Mesothelial cell of epicardium (in vitro differentiated cells): ENCODE data around the gene ULK4. TPM values are rescaled to one million over a fixed set of nuclear protein-coding genes. Genes with fewer than 3 reads are reported as not detected.

Source experiments
- DNase-seq, 2 experiments: peaks; one replicate each; pipeline ENCODE4 v3.0.0; 2021; ENCODE audit warnings: low spot score in 2 of 2; ENCODE audit not compliant: unreplicated experiment in 2 of 2
- H3K27ac Mint-ChIP-seq: 2 replicates; pipeline ENCODE4 v1.8.0; 2021; ENCODE audit warnings: mixed read lengths
- H3K27me3 Mint-ChIP-seq: 2 replicates; pipeline ENCODE4 v1.8.0; 2021; ENCODE audit warnings: low read depth, mixed read lengths
- H3K36me3 Mint-ChIP-seq: 2 replicates; pipeline ENCODE4 v1.8.0; 2021; ENCODE audit warnings: mixed read lengths
- H3K4me1 Mint-ChIP-seq: 2 replicates; pipeline ENCODE4 v1.8.0; 2021; ENCODE audit warnings: mixed read lengths
- H3K4me3 Mint-ChIP-seq: 2 replicates; pipeline ENCODE4 v1.8.0; 2021; ENCODE audit warnings: mild to moderate bottlenecking, moderate library complexity, mixed read lengths
- H3K9me3 Mint-ChIP-seq: 2 replicates; pipeline ENCODE4 v1.8.0; 2021; ENCODE audit warnings: mixed read lengths
- total RNA-seq: library from RNA; stranded (reverse); gene quantifications from 3 replicates; pipeline ENCODE4 v1.2.1, GENCODE V29; 2021
- TF ChIP-seq, protein P1 (sequence below): fragments of 200-600 bp; sonication (generic); IDR thresholded peaks from one replicate; pipeline ENCODE4 v1.5.0; 2021; ENCODE audit warnings: antibody characterized with exemption; ENCODE audit not compliant: unreplicated experiment

The ULK4 gene
- total RNA-seq, 1 donor from 2014 or later = 10.7 TPM

GRCh38 chr3:41974223-41974622 is 12.3 kb upstream of the ULK4 start:
- Mint-ChIP-seq H3K36me3 (no peaks in the 10 kb centered on the region), H3K27ac (no peak overlapping the region), H3K9me3 (peaks cover 4% of the 10 kb centered on the region), H3K27me3 (no peaks in the 10 kb centered on the region), H3K4me3 (no peak overlapping the region), H3K4me1 (peaks cover 7% of the 10 kb centered on the region)
- no peak for DNase-seq
- TF ChIP-seq, protein P1, sequence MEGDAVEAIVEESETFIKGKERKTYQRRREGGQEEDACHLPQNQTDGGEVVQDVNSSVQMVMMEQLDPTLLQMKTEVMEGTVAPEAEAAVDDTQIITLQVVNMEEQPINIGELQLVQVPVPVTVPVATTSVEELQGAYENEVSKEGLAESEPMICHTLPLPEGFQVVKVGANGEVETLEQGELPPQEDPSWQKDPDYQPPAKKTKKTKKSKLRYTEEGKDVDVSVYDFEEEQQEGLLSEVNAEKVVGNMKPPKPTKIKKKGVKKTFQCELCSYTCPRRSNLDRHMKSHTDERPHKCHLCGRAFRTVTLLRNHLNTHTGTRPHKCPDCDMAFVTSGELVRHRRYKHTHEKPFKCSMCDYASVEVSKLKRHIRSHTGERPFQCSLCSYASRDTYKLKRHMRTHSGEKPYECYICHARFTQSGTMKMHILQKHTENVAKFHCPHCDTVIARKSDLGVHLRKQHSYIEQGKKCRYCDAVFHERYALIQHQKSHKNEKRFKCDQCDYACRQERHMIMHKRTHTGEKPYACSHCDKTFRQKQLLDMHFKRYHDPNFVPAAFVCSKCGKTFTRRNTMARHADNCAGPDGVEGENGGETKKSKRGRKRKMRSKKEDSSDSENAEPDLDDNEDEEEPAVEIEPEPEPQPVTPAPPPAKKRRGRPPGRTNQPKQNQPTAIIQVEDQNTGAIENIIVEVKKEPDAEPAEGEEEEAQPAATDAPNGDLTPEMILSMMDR = no peak

- no peak for DNase-seq
- Mint-ChIP-seq H3K4me3 (no peak overlapping the region), H3K9me3 (peaks cover 4% of the 10 kb centered on the region), H3K27ac (no peak overlapping the region), H3K36me3 (no peaks in the 10 kb centered on the region), H3K27me3 (no peaks in the 10 kb centered on the region), H3K4me1 (peaks cover 7% of the 10 kb centered on the region)
- TF ChIP-seq, protein P1 = no peak
These were observed 10.9 kb upstream of the ULK4 start for GRCh38 chr3:41972802-41973201.

GRCh38 chr3:41966206-41966605 is 4.3 kb upstream of the ULK4 start:
- H3K27me3 Mint-ChIP-seq = peaks cover 1% of the 10 kb centered on the region
- no peak for DNase-seq
- no peak overlapping the region for H3K4me3 Mint-ChIP-seq
- H3K27ac Mint-ChIP-seq = no peak overlapping the region
- peaks cover 7% of the 10 kb centered on the region for H3K4me1 Mint-ChIP-seq
- no peaks in the 10 kb centered on the region for H3K9me3 Mint-ChIP-seq
- TF ChIP-seq, protein P1 = no peak
- H3K36me3 Mint-ChIP-seq = no peaks in the 10 kb centered on the region

GRCh38 chr3:41963823-41964222 is 1.9 kb upstream of the ULK4 start:
- no peak overlapping the region for H3K4me3 Mint-ChIP-seq
- DNase-seq = no peak
- no peak overlapping the region for H3K27ac Mint-ChIP-seq
- no peaks in the 10 kb centered on the region for H3K36me3 Mint-ChIP-seq
- no peaks in the 10 kb centered on the region for H3K9me3 Mint-ChIP-seq
- peaks cover 13% of the 10 kb centered on the region for H3K4me1 Mint-ChIP-seq
- TF ChIP-seq, protein P1 = no peak
- peaks cover 1% of the 10 kb centered on the region for H3K27me3 Mint-ChIP-seq

DNA sequence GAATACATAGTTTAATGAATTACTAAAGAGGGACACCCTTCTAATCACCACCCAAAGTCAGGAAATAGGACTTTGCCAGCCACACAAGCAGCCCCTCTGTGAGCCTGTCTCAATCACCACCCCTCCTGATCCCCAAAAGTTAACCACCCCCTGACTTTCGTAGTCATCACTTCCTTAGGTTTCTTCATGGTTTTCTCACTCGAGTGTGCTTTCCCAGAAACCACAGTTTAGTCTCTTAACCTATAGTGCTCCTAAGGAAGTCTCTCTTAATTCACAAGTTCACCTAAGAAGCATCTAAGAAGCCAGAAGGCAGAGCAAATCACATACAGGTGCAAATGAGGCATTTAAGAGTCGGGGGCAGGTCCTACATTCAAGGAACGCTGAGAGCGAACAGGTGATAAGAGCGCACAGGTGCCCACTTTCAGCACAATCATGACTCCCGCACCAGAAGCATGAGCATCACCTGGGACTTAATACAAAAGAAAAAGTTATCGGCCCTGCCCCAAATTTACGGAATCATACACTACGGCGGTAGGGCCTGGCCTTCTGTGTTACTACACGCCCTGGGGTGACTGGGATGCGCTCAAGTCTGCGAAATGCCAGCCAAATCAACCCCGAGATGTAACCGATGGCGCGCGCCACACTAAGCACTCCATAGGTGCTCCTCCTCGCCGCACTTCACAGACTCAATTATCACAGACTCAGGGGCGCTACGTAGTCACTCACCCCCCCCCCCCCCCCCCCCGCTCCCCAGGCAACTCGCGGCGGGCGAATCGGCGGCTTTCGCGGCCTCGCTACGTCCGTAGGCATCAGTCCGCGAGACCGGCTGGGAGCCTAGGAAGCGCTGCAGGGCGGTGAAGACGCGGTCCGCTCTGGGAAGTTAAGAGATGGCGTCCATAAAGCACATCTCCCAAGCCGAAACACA is 815 bp downstream of the ULK4 start:
- H3K36me3 Mint-ChIP-seq = no peaks in the 10 kb centered on the region
- DNase-seq = peak; percentile 41 to 68
- H3K27me3 Mint-ChIP-seq = peaks cover 1% of the 10 kb centered on the region
- H3K4me3 Mint-ChIP-seq = peak overlapping the region; percentile 90
- H3K27ac Mint-ChIP-seq = peak overlapping the region; percentile 95
- H3K4me1 Mint-ChIP-seq = peaks cover 13% of the 10 kb centered on the region
- H3K9me3 Mint-ChIP-seq = no peaks in the 10 kb centered on the region
- TF ChIP-seq, protein P1 = no peak
